Fibroblast of pulmonary artery (primary cell): ENCODE measurements around the gene CPN2.

Experiments
- DNase-seq: peaks from one replicate; pipeline ENCODE4 v3.0.0-alpha.2; 2010; ENCODE audit warnings: low read depth
- H3K4me3 ChIP-seq: replicated peaks from 2 replicates; pipeline ENCODE4 v1.5.1; 2011; ENCODE audit warnings: low read depth, mild to moderate bottlenecking, control low read depth, low read length, moderate library complexity
- CTCF ChIP-seq: IDR thresholded peaks from 2 replicates; pipeline ENCODE4 v1.5.1; 2011; ENCODE audit warnings: mild to moderate bottlenecking, control low read depth, low read length, inconsistent platforms; ENCODE audit errors: missing control alignments

CPN2 gene

GRCh38 chr3:194326968-194327217 is 24.2 kb downstream of the CPN2 start:
- TF ChIP-seq CTCF = no peak
- no peak for DNase-seq
- H3K4me3 ChIP-seq = no peak overlapping the region

- peak; percentile 41 for DNase-seq
- no peak for TF ChIP-seq CTCF
- H3K4me3 ChIP-seq = no peak overlapping the region
These were observed 24.7 kb downstream of the CPN2 start for GRCh38 chr3:194326192-194326967.

DNA sequence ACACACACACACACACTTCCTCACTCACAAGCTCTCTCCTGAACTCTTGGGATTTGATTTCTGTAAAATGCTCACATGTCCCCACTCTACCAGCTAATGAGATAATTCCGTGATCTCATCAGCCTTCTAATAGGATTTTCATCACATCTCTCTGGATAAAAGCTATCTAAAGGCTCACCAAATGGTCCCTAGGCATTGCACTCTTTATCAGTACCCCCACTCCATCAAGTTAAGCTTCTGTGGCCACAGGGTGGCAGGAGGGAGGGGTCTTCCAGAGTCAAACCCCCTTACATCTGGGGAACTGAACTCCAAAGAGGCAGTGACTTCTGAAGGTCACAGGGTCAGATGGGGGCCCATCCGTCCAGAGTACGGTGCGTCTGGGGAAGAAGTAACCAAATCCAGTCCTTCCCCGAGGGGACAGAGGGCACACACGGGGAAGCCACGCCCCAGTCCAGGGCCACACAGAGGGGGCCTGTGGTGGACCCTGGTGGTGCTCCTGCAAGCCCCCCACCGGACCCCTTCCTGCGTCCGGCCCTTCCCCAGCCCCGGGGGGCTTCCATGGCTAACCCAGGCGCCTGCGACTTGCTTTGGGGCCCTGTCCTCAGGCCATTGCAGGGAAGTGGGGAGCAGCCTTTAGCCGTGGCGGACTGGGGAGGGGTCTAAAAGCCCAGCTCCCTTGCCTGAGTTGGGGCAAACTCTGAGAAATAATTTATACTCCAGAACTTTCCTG is 25.5 kb downstream of the CPN2 start:
- DNase-seq = no peak
- no peak overlapping the region for H3K4me3 ChIP-seq
- TF ChIP-seq CTCF = no peak

- DNase-seq = no peak
- TF ChIP-seq CTCF = no peak
- H3K4me3 ChIP-seq = no peak overlapping the region
These were observed 26.3 kb downstream of the CPN2 start for GRCh38 chr3:194324823-194325327.

GRCh38 chr3:194323785-194324735 is 27.1 kb downstream of the CPN2 start:
- peak; percentile 63 for DNase-seq
- no peak overlapping the region for H3K4me3 ChIP-seq
- no peak for TF ChIP-seq CTCF

- TF ChIP-seq CTCF = no peak
- H3K4me3 ChIP-seq = no peak overlapping the region
- DNase-seq = peak; percentile 49
These were observed 28.4 kb downstream of the CPN2 start for GRCh38 chr3:194322678-194323211.
